ENCODE measurements around the gene SRSF8.
"Not testable (repeated sequence)": the region's sequence is repeated elsewhere in the genome, so short reads cannot be mapped to it uniquely, and the experiment has no call there.

DNA sequence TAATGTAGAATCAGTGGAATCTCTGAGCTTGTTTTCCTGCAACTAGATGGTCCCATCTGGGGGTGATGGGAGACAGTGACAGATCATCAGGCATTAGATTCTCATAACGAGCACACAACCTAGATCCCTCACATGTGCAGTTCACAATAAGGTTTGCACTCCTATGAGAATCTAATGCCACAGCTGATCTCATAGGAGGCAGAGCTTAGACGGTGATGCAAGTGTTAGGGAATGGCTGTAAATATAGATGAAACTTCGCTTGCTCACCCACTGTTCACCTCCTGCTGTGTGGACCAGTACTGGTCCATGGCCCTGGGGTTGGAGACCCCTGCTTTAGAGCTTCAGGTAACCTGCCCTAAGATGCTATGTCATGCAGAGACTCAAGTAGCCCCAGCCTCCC is 44.8 kb downstream of the SRSF8 start:
- TF ChIP-seq, protein P1, sequence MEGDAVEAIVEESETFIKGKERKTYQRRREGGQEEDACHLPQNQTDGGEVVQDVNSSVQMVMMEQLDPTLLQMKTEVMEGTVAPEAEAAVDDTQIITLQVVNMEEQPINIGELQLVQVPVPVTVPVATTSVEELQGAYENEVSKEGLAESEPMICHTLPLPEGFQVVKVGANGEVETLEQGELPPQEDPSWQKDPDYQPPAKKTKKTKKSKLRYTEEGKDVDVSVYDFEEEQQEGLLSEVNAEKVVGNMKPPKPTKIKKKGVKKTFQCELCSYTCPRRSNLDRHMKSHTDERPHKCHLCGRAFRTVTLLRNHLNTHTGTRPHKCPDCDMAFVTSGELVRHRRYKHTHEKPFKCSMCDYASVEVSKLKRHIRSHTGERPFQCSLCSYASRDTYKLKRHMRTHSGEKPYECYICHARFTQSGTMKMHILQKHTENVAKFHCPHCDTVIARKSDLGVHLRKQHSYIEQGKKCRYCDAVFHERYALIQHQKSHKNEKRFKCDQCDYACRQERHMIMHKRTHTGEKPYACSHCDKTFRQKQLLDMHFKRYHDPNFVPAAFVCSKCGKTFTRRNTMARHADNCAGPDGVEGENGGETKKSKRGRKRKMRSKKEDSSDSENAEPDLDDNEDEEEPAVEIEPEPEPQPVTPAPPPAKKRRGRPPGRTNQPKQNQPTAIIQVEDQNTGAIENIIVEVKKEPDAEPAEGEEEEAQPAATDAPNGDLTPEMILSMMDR (conservative IDR thresholded peaks at IDR 0.05 in 1 of 2, IDR thresholded peaks at IDR 0.05 in 1 of 2; ENCODE audit: low read depth in 1 of 2, low read length in 2 of 2), result not testable (repeated sequence)
- TF ChIP-seq EZH2 (IDR thresholded peaks at IDR 0.05; ENCODE audit: low read length, missing control alignments), result not testable (repeated sequence)
